ENCODE measurements around the gene UGT1A10.
"Not testable (repeated sequence)": the region's sequence is repeated elsewhere in the genome, so short reads cannot be mapped to it uniquely, and the experiment has no call there.

UGT1A10 gene

GRCh38 chr2:233698740-233699139 is 62.5 kb downstream of the UGT1A10 start:
- DNase-seq: no peak

GRCh38 chr2:233699424-233700027 is 63.3 kb downstream of the UGT1A10 start:
- no peak for DNase-seq

DNA sequence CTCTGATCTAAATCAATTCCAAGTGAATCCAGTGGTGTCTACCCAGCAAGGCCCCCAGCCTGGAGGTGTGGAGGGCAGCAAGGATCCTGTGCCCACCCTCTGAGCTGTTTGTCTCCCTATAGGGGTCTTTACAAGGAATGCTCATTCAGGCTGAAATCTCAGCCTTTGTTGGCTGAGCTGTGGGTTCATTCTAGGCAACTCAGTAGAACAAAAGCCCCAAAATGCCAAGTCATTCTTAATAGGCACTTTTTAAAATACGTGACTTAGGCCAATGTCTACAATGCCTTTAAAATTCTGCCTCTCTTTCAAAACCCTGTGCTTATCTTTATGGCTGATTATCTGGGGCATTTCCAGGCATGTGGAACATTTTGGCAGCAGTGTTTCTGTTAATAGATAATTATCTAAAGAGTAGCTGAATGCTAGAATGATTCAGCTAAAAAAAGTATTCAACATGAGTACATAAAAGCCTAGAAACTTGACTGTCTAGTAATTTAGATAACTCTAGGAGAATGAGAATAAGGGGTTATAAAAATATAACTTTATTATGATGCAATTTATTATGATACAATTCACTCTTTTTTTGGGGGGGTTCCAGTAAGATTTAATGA is 63.9 kb downstream of the UGT1A10 start:
- no peak for DNase-seq

DNA sequence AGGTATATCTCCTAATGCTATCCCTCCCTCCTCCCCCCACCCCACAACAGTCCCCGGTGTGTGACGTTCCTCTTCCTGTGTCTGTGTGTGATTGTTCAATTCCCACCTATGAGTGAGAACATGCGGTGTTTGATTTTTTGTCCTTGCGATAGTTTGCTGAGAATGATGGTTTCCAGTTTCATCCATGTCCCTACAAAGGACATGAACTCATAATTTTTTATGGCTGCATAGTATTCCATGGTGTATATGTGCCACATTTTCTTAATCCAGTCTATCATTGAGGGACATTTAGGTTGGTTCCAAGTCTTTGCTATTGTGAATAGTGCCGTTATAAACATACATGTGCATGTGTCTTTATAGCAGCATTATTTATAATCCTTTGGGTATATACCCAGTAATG is 64.6 kb downstream of the UGT1A10 start:
- not testable (repeated sequence) for DNase-seq

GRCh38 chr2:233702238-233702637 is 66.0 kb downstream of the UGT1A10 start:
- no peak for DNase-seq

DNA sequence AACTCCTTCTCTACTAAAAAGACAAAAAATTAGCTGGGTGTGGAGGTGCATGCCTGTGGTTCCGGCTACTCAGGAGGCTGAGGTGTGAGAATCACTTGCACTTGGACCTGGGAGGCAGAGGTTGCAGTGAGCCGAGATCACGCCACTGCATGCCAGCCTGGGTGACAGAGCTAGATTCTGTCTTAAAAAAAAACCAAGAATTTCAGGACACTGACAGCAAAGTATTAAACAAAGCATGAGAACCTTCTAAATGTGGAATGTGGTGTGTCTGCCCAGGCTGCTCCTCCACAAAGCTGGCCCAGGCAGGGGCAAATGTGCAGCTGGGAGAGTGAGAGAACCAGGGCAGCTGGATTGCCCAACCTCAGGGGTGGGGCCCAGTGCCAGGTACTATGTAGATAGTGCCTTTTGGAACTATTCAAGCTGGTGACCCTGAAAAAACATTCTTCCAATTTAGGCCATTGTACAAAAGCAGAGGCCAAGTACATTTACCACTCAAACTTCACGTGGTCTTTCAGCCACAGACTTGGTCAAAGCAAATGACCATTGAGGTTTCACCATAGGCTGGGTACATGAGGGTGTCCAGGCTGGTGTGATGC is 69.8 kb downstream of the UGT1A10 start:
- DNase-seq: no peak

DNA sequence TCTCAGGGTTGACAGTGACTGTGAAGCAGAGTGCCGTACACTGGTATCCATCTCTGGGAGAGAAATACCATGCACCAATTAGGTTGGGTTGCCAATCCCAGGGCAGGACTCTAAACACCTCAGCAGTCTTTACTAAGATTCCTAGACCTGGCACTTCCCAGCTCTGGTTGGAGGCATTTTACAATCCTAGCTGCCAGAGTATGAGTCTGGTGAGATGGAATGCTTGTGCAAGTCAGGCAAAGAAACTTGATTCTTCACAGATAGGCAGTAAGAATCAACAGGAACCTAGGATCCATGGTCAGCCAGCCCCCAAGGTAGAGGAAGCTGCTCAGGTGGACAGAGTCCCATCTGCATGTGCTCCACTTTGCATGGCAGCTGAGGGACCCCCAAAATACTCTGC is 70.5 kb downstream of the UGT1A10 start:
- DNase-seq: no peak

DNA sequence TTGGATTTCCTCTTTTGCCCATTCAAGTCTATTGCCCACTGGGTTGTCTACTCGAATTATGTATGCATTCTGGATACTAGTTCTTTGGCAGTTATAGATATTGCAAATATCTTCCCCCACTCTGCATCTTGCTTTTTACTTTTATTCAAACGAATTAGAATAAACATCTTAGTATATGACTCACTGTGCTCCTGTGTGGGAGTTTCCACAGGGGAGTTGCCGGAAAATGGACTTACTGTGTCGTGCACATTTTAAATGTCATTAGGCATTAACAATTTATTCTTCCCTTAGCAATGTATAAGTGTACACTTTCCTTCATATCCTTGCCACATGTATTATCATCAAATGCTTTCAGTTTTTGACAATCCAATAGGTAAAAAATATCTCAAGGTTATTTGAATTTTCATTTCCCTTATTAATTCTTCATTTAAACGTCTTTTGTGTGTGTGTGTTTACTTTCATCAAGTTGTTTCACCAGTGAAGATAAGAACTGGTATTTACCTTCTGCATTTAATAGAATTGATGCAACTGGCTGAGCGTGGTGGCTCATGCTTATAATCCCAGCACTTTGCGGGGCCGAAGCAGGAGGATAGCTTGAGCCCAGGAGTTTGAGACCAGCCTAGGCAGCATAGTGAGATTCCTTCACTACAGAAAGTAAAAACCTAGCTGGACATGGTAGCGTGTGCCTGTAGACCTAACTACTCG is 71.8 kb downstream of the UGT1A10 start:
- DNase-seq: no peak

DNA sequence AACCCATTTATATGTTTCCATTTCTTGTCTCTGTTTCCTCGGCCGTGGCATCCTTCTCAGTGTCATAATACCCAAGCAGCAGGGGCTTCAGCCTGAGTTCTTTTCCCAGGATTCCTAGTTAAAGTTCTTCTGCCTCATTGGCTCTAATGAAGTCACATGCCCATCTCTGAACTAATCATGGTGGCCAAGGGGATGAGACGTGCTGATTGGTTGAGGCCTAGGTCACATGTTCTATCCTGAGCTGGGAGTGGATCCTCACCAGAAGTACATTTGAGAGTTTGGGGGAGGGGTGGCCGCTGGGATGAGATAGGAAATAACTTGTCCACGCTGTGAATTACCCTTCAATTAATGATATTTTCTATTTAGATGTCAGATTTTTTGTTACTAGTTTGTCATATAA is 72.7 kb downstream of the UGT1A10 start:
- DNase-seq: no peak

DNA sequence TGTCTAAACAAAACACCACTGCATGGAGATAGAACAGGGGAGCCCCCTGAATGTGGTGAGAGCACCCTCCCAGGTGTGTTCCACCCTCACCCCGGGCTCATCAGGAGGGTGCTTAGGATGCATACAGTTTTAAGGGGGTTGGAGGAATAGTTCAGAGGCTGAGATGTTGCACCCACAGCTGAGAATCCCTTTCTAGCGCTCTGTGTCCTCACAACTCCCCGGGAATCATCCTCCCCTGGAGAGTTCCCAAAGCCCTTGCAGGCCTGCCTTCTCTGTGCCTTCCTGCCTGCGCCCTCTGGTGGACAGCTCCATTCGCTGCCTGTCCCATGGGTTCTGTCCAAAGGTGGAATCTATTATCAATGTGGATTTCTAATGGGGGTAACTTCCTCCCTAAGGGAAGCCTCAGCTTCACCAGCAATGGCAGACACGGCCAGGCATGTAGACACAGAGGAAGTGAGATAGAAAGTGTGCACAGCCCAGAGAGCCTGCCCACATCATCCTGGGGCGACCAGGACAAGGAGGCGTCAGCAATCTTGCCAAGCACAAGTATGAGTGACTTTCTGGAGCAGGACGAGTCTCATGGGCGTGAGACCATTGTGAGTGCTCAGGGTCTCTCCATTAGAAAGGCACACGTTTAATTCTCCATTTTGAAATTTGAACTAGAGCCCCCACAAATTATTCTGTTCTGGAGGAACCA is 75.2 kb downstream of the UGT1A10 start:
- peak; percentile 81 for DNase-seq

- DNase-seq: no peak
Observed at GRCh38 chr2:233712611-233713261, 76.5 kb downstream of the UGT1A10 start, which contains the start of gene UGT1A5. Gene UGT1A5, plus strand, starts transcription at chr2:233712907. Its CDS starts 85 bp downstream, at chr2:233712992.

DNA sequence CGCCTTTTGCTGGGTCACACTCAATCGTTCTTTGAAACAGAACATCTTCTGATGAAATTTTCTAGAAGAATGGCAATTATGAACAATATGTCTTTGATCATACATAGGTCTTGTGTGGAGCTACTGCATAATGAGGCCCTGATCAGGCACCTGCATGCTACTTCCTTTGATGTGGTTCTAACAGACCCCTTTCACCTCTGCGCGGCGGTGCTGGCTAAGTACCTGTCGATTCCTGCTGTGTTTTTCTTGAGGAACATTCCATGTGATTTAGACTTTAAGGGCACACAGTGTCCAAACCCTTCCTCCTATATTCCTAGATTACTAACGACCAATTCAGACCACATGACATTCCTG is 77.0 kb downstream of the UGT1A10 start:
- no peak for DNase-seq

DNA sequence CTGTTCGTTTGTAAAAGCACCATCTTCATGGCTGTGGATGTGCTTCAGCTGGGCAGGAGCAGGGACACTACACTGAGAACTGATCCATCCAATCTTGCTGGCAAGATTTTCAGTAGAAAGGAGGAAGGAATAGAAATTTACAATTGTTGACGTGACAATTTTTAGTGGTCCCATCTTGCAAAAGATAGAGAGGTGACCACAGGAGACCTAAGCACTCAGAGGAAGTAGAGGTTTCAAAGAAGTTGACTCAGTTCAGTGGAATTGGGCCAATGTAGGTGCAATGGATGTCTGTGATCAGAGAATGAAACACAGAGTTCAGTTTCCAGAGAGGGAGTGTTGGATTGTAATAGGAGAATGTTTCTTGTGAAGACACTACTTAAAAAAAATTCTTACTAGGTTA is 77.9 kb downstream of the UGT1A10 start:
- no peak for DNase-seq

DNA sequence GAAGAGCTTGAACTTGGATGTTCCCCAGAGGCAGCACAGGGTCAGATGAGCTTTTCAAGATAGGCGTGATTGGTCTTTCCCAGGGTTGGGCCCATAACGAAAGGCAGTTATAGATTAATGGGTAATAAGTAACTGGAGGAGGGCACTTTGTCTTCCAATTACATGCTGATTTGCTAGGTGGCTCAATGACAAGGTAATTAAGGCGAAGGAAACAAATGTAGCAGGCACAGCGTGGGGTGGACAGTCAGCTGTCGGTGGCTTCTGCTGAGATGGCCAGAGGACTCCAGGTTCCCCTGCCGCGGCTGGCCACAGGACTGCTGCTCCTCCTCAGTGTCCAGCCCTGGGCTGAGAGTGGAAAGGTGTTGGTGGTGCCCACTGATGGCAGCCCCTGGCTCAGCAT is 82.3 kb downstream of the UGT1A10 start, which contains the start of gene UGT1A4:
UGT1A4 (plus strand) TSS at position 185 of the 400 bp plus-strand sequence; CDS start at position 270, 85 bp downstream.
- DNase-seq: no peak

- no peak for DNase-seq
Observed at GRCh38 chr2:233728723-233729301, 92.6 kb downstream of the UGT1A10 start, which contains the start of gene UGT1A3. Gene UGT1A3, plus strand, starts transcription at chr2:233729042. Its CDS starts 85 bp downstream, at chr2:233729127.

GRCh38 chr2:233736868-233737653 is 100.8 kb downstream of the UGT1A10 start:
- DNase-seq: not testable (repeated sequence)

- no peak for DNase-seq
Observed at GRCh38 chr2:233740870-233741269, 104.6 kb downstream of the UGT1A10 start.

GRCh38 chr2:233743464-233744259 is 107.4 kb downstream of the UGT1A10 start:
- DNase-seq: no peak

- no peak for DNase-seq
Observed at GRCh38 chr2:233745073-233745755, 109.0 kb downstream of the UGT1A10 start.

DNA sequence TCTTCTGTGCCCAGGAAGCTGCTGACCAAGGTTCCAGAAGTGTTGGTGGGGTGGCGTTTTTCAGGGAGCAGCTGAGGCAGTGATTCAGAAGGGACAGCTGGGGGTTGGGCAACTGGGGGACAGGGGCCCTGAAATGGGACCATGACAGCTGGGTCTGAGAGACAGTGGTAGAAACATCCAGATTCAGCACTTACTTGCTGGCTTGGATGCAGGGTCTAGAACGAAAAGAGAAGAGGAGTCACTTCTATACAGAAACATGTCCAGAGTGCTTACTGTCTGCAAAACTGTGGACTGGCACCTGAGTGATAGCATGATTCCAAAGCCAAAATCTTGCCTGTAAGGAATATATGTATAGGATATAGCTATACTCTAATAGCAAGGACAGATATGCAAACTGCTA is 109.6 kb downstream of the UGT1A10 start:
- DNase-seq: not testable (repeated sequence)
